WTC11 (cell line): Measurements from ENCODE around the gene BMF.

Source experiments
- ATF1 ChIP-seq: sonication (generic); formaldehyde crosslinking; IDR thresholded peaks from 2 replicates; pipeline ENCODE4 v1.8.1; 2023; ENCODE audit warnings: mild to moderate bottlenecking, moderate library complexity, missing genetic modification reagents
- CREM ChIP-seq: sonication (generic); formaldehyde crosslinking; IDR thresholded peaks from 2 replicates; pipeline ENCODE4 v1.8.1; 2022; ENCODE audit warnings: mild to moderate bottlenecking, missing genetic modification reagents, moderate library complexity
- CTCF ChIP-seq: fragments of 200-600 bp; IDR thresholded peaks from 2 replicates; pipeline ENCODE4 v1.8.0; 2022; ENCODE audit warnings: antibody characterized with exemption
- ETV6 ChIP-seq: sonication (generic); formaldehyde crosslinking; IDR thresholded peaks from 2 replicates; pipeline ENCODE4 v1.8.1; 2022; ENCODE audit warnings: mild to moderate bottlenecking, missing genetic modification reagents
- FOXP1 ChIP-seq: sonication (generic); formaldehyde crosslinking; IDR thresholded peaks from 2 replicates; pipeline ENCODE4 v1.8.0; 2022; ENCODE audit warnings: missing genetic modification reagents, mild to moderate bottlenecking, moderate library complexity, borderline replicate concordance
- HMGXB4 ChIP-seq: sonication (generic); formaldehyde crosslinking; IDR thresholded peaks from 2 replicates; pipeline ENCODE4 v1.8.1; 2023; ENCODE audit warnings: mild to moderate bottlenecking, moderate library complexity, missing genetic modification reagents
- NR3C1 ChIP-seq: sonication (generic); formaldehyde crosslinking; conservative IDR thresholded peaks from 2 replicates; pipeline ENCODE4 v1.8.1; 2023; ENCODE audit warnings: low read depth, mild to moderate bottlenecking, missing genetic modification reagents
- ZNF423 ChIP-seq: fragments of 250-450 bp; sonication (Bioruptor Pico); IDR thresholded peaks from 2 replicates; pipeline ENCODE4 v2.1.2; 2022; ENCODE audit warnings: mild to moderate bottlenecking, moderate library complexity
- TF ChIP-seq, protein P1 (sequence below): sonication (generic); formaldehyde crosslinking; IDR thresholded peaks from 2 replicates; pipeline ENCODE4 v1.8.0; 2022; ENCODE audit warnings: mild to moderate bottlenecking, missing genetic modification reagents

GRCh38 chr15:40128766-40129660, 20.3 kb upstream of the BMF start:
- TF ChIP-seq, protein P1, sequence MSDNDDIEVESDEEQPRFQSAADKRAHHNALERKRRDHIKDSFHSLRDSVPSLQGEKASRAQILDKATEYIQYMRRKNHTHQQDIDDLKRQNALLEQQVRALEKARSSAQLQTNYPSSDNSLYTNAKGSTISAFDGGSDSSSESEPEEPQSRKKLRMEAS = no peak
- TF ChIP-seq HMGXB4 (no peak), NR3C1 (no peak), ETV6 (no peak), CREM (no peak), CTCF (no peak), ZNF423 (no peak), FOXP1 (CRISPR knock-in tag) (no peak), ATF1 (CRISPR knock-in tag) (no peak)
